Measurements from ENCODE around the gene DLX1.

DNA sequence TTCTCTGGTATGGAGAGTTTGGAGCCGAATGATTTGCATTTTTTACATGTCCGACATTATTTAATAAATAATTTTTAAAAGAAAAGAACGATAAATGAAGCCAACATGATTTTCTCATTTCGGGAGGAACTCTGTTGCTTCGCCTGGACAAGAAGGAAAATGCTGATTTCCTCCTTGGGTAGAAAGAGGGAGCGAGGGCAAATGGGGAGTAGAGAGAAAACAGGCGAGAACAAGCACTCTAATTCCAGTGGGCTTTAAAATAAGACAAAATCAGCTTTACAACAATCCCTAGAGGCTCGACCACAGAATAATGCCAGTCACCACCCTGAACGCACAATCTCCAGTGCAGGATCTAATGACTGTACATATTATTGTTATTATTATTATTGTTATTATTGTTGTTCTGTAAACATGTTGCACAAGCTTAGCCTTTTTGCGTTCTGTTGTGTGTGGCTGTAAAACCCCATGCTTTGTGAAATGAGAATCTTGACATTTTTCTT lies 3.7 kb downstream of the DLX1 start:
- TF ChIP-seq, protein P1, sequence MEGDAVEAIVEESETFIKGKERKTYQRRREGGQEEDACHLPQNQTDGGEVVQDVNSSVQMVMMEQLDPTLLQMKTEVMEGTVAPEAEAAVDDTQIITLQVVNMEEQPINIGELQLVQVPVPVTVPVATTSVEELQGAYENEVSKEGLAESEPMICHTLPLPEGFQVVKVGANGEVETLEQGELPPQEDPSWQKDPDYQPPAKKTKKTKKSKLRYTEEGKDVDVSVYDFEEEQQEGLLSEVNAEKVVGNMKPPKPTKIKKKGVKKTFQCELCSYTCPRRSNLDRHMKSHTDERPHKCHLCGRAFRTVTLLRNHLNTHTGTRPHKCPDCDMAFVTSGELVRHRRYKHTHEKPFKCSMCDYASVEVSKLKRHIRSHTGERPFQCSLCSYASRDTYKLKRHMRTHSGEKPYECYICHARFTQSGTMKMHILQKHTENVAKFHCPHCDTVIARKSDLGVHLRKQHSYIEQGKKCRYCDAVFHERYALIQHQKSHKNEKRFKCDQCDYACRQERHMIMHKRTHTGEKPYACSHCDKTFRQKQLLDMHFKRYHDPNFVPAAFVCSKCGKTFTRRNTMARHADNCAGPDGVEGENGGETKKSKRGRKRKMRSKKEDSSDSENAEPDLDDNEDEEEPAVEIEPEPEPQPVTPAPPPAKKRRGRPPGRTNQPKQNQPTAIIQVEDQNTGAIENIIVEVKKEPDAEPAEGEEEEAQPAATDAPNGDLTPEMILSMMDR (IDR thresholded peaks at IDR 0.05 in 4 of 5, conservative IDR thresholded peaks at IDR 0.05 in 1 of 5) = no peak
- no peak for TF ChIP-seq POLR2A (IDR thresholded peaks at IDR 0.05)
